ENCODE data around the gene FGD6.
"Not testable (repeated sequence)": the region's sequence is repeated elsewhere in the genome, so short reads cannot be mapped to it uniquely, and the experiment has no call there.

The FGD6 gene

DNA sequence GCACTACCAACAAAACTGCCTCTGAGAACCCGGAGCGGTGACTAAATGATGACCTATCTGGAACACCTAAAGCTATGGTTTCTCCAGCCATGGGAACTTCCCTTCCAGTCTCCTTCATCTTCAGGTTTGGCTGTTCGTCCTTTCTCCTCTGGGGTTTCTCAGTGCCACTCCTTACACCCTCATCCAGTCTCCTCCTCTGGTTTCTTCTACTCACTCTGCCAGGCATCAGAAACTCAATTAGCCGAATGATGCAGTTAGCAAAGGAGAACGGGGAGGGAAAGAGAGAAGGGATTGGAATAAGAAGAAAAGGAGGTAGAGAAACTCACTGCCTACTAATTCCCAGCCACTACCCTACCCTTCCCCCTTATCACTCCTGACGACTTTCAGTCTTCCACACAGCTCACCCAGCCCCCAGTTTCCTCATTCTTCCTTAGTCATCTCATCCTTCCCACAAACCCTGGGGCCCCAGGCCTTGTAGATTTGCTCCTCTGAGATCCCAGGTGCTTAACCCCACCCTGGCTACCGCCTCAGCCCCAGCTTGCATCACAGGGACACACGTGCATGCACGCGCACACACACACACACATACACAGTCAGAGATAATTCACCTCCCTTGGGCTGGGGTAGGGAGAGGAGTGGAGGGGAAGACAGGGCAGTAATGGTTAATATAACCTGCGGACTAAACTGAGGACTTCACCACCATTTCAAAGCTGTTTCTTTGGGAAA, 13.0 kb downstream of the FGD6 start:
- no peak for DNase-seq

- DNase-seq, result no peak
Observed at GRCh38 chr12:95203487-95204030, 13.7 kb downstream of the FGD6 start.

DNA sequence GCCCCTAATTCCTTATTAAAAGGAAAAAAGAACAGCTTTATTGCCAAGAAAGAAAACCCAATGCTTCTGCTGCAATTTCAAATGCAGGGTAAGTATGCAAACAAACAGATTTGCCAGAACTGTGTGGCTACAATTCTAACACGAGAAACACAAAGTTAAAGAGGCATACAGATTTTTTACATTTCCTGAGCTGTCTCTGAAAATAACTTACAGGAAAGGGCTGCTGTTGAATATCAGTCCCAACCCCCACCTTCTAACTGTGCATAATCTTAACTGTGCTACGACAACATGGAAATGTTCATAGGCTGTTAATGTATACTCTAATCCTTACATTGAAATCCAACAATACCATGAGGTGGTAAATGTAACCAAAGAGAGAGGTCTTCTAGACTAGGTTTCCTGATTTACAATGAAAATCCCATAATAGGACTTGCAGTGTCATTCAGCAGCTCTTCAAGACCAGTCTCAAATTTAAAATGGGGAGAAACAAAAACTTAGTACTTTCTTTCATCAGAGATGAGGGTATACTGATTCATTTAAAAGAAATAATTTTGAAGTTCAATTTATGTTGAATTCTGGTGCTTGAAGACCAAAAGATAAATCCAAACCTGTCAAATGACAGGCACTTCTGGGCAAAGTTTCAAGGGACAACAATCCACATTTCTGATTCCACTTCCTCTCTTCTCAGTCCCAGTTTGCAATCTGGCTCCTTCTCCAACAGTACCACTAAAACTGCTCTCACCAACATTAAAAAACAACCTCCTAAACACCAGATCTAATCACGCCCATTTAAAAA, 14.4 kb downstream of the FGD6 start:
- no peak for DNase-seq

GRCh38 chr12:95201056-95201670, 16.1 kb downstream of the FGD6 start:
- DNase-seq, result no peak

GRCh38 chr12:95200128-95200894, 17.0 kb downstream of the FGD6 start:
- DNase-seq, result no peak

- DNase-seq, result no peak
Observed at GRCh38 chr12:95198914-95199313, 18.4 kb downstream of the FGD6 start.

- no peak for DNase-seq
Observed at GRCh38 chr12:95197636-95198035, 19.6 kb downstream of the FGD6 start.

DNA sequence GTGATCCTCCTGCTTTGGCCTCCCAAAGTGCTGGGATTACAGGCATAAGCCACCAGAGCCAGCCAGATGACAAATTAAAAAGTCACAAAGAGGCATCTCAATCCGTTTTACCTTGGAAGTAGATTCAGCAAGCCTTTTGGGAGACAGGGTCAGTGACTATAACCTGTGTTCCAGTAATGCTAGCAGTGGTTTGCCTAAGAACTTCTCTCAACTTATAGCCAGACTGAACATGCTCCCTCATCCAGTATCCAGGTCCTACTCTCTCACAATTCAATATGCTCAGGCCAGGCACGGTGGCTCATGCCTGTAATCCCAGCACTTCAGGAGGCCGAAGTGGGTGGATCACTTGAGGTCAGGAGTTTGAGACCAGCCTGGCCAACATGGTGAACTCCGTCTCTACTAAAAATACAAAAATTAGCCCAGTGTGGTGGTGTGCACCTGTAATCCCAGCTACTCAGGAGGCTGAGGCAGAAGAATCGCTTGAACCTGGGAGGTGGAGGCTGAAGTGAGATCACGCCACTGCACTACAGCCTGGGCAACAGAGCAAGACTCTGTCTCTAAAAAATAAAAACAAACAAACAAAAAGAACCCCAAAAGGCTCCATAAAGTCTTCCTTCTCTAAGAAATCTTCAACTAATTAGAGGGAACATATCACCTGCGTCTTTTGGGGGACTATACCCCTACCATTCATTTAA, 20.2 kb downstream of the FGD6 start:
- DNase-seq, result not testable (repeated sequence)

DNA sequence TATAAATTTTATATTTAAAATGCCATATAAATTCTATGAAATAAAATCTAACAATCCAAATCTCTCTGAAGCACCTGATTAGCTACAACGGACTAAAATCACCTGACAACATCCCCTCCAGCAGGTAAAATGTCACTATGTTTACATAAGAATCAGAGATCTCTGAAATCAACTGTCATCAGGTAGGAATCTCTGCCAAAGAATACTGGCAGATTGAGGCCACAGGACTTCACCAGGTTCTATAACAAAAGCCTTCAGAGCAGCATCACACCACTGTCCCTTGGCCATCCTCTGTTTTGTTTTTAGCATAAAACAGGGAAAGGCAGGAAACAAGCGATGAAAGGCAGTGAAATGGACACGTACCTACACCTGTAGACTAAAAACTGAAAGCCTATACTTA, 22.1 kb downstream of the FGD6 start:
- DNase-seq, result no peak

- DNase-seq, result no peak
Observed at GRCh38 chr12:95193139-95193538, 24.1 kb downstream of the FGD6 start.

GRCh38 chr12:95192271-95192670, 25.0 kb downstream of the FGD6 start:
- DNase-seq, result no peak

- no peak for DNase-seq
Observed at GRCh38 chr12:95191060-95191696, 26.1 kb downstream of the FGD6 start.

DNA sequence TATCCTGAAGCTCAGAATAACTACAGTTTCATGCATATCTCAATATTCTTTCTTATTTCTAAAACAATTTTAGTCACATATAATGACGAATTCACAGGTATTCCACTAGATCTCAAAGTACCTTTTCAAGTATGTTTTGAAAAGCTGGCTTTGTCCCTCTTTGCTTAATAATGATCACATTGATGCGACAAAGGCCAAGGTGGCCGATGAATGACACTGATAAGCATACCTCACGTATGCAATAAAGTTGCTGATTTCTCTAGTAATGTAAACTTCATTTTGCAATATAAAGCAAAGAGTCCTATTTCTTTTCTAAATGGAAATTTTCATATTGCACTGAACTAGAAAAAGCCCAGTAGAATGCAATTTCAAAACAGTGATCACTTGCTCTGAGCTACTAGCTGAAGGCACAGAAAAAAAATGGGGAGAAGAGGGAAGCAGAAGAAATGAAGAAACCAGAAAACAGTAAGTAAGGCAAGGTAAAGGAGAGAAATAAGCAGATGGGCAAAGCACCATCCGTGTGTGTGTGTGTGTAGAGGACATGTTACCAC, 29.3 kb downstream of the FGD6 start:
- no peak for DNase-seq

DNA sequence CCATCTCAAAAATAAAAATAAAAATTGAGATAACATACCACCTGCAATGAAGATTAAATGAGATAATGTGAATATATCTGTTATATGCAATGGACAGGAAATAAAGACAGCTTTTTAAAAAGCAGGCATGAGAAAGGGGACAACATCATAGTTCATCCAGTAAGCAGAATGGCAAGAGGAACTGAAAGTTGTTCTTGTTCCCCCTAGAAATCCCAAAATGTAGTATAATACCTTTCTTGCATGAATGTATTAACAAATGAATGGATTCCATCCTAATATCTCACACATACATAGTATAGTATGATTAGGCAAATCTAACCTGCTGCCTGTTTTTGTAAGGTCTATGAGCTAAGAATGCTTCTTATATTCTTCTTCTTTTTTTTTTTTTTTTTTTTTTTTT, 31.4 kb downstream of the FGD6 start:
- no peak for DNase-seq

GRCh38 chr12:95185072-95185471, 32.2 kb downstream of the FGD6 start:
- DNase-seq, result no peak

- no peak for DNase-seq
Observed at GRCh38 chr12:95184121-95184520, 33.1 kb downstream of the FGD6 start.

DNA sequence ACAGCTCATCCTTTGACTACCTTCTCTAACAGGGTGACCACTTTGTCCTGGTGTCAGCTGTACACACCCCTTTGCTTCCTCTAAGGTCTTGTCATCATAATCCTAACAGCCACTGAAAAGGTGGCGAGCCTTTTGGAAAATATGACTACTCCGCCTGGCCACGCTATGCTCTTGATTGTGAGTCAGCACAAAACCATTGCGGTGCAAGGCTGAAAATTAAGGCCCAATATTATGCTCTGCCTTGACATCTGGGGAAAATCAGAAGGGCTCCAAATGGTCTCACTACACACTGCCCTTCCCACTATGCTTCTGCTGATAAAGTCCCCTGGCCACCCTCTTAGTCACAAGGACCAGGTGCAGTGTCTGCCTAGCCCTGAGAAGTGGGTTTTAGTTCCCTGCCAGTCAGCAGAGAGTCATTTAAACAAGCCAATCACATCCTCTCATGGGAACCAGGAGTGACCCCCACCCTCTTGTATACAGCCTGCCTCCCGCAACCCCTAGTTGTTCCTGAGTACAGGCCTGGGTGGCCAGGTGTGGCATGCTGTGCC, 34.3 kb downstream of the FGD6 start:
- no peak for DNase-seq

DNA sequence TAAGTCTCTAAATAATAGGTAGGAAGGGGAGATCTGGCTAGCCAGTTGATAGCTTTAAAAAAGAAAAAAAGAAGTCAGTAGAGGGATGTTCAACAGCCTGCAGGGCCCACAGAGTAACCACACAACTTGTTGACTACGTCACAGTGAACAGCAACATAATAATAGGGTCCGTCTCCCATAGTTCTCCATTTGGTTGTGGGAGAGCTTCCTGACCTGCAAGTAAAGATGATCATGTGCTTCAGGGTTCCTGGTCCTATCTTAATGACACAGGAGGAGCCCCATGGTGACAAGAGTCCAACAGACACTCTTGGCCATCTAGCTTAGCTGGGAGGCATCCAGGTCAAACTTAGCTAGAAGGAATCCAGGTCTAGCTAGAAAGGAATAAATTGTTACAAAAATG, 36.2 kb downstream of the FGD6 start:
- DNase-seq, result no peak

DNA sequence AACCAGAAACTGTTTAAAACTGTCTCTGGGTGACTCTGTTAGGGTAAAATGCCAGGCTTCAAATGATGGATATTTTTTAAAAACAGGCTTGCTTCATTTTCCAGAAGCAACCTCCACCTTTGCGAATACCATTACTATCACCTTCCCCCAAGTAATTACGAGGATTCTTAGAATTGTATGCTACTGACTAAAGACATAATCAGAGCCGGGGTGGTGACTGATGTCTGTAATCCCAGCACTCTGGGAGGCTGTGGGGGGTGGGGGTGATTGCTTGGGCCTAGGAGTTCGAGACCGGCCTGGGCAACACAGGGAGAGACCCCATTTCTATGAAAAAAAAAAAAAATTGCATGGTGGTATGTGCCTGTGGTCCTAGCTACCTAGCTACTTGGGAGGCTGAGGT, 38.3 kb downstream of the FGD6 start:
- DNase-seq, result no peak

DNA sequence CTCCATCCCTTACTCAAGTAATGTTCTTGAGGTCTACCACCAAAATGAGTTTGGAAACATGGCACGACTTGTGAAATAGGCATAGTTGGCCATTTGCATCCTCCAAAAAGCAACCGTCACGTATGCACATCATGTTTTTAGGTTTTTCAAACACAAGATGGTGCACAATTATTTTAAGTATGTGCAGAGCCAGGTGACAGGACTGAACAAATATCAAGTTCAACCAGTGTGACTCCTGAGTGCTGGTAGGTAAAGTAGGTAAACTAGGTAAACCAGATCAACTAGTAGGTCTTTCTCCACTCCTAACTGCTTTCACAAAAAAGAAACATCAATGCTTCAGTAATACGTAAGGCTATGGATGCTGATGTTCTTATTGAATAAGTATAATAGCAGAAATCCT, 39.1 kb downstream of the FGD6 start:
- no peak for DNase-seq

DNA sequence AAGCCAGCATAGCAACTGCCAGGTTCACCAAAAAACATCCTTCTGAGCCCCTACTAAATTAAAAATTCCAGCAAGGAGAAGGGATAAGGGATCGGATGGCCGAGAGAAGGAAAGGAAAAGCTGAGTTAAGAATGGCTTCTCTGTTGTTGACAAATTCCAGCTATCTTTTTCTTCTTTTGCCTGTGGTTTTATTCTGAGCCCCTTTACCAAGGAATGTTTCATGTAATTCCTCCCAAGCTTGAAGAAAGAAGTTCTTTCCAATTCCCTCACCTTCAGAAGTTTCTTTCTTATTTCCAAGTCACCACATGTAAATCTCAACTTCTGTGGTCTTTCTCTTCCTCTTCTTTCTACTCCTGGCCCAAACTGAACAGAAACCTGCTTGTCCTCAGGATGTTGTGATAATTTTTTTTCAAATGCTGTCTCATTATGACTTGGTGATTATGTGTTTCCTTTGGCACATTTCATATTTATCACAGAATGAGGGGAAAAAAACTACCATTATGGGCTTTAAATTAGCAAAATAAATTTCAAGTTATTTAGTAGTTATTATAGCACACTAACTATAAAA, 40.0 kb downstream of the FGD6 start:
- no peak for DNase-seq

Data from femur (tissue), 1 donor.